ENCODE measurements around the gene ZNF485. TPM values are rescaled to one million over a fixed set of nuclear protein-coding genes. Genes with fewer than 3 reads are reported as not detected.
A peak's percentile ranks its signal among the peaks of the same experiment; 100 is the strongest.

Gene ZNF485
- total and polyA plus RNA-seq, 10 of the 15 experiments (the other 5 are each of a cell fraction or from before 2014, with no cell fraction given): 3.2 to 7.6 (median 5.1) TPM

- no peak for TF ChIP-seq REST (IDR thresholded peaks at IDR 0.05; ENCODE audit: low read depth, low read length)
- no peak for TF ChIP-seq E4F1 (IDR thresholded peaks at IDR 0.05; ENCODE audit: borderline replicate concordance, partially characterized antibody)
- peak; percentile 49 to 55; a peak in 1 of 4 replicates for TF ChIP-seq BHLHE40 (IDR thresholded peaks at IDR 0.05; ENCODE audit: borderline replicate concordance in 1 of 2, low read depth in 2 of 2, low read length in 1 of 2)
- TF ChIP-seq CHD2 (IDR thresholded peaks at IDR 0.05; ENCODE audit: borderline replicate concordance, low read depth, low read length): no peak
- TF ChIP-seq BCLAF1 (IDR thresholded peaks at IDR 0.05): no peak
- TF ChIP-seq NKRF (conservative IDR thresholded peaks at IDR 0.05): no peak
- peak; percentile 95 for TF ChIP-seq IKZF1 (conservative IDR thresholded peaks at IDR 0.05)
- no peak for TF ChIP-seq TCF3 (IDR thresholded peaks at IDR 0.05; ENCODE audit: borderline replicate concordance, insufficient read depth, low read depth, low read length)
- peak in 1 of 2 experiments; percentile 80; a peak in 2 of 4 replicates for TF ChIP-seq ETV6 (conservative IDR thresholded peaks at IDR 0.05 in 1 of 2, IDR thresholded peaks at IDR 0.05 in 1 of 2; ENCODE audit: borderline replicate concordance in 1 of 2, low read depth in 1 of 2)
- TF ChIP-seq HDAC6 (IDR thresholded peaks at IDR 0.05; ENCODE audit: unreplicated experiment): no peak
- no peak for TF ChIP-seq POLR2AphosphoS2 (IDR thresholded peaks at IDR 0.05; ENCODE audit: low read depth, low read length)
- no peak for TF ChIP-seq SREBF2 (IDR thresholded peaks at IDR 0.05; ENCODE audit: low read length)
- no peak for TF ChIP-seq BACH1 (IDR thresholded peaks at IDR 0.05; ENCODE audit: borderline replicate concordance)
- peak; percentile 57; the same call in 1 of the 2 replicates for TF ChIP-seq MTA3 (IDR thresholded peaks at IDR 0.05; ENCODE audit: borderline replicate concordance, low read length)
- peak; percentile 71 for TF ChIP-seq IRF4 (IDR thresholded peaks at IDR 0.05; ENCODE audit: low read depth, low read length)
- TF ChIP-seq ZSCAN29 (IDR thresholded peaks at IDR 0.05): no peak
- no peak for TF ChIP-seq TCF7 (IDR thresholded peaks at IDR 0.05; ENCODE audit: borderline replicate concordance)
- peak; percentile 89 for TF ChIP-seq RUNX3 (IDR thresholded peaks at IDR 0.05; ENCODE audit: low read length)
- no peak for TF ChIP-seq ZNF622 (IDR thresholded peaks at IDR 0.05)
- no peak for TF ChIP-seq TAF1 (IDR thresholded peaks at IDR 0.05; ENCODE audit: borderline replicate concordance, low read depth, low read length)
Observed at GRCh38 chr10:43595739-43596298, 10.4 kb upstream of the ZNF485 start (continued).
